GM19397 (cell line): ENCODE measurements around the gene USP20.

Experiments used
- ATAC-seq: cut with Tn5 transposase; IDR thresholded peaks from one replicate; pipeline ENCODE4 v1.9.1; 2021; ENCODE audit warnings: mild to moderate bottlenecking, moderate library complexity; ENCODE audit not compliant: unreplicated experiment

The USP20 gene

DNA sequence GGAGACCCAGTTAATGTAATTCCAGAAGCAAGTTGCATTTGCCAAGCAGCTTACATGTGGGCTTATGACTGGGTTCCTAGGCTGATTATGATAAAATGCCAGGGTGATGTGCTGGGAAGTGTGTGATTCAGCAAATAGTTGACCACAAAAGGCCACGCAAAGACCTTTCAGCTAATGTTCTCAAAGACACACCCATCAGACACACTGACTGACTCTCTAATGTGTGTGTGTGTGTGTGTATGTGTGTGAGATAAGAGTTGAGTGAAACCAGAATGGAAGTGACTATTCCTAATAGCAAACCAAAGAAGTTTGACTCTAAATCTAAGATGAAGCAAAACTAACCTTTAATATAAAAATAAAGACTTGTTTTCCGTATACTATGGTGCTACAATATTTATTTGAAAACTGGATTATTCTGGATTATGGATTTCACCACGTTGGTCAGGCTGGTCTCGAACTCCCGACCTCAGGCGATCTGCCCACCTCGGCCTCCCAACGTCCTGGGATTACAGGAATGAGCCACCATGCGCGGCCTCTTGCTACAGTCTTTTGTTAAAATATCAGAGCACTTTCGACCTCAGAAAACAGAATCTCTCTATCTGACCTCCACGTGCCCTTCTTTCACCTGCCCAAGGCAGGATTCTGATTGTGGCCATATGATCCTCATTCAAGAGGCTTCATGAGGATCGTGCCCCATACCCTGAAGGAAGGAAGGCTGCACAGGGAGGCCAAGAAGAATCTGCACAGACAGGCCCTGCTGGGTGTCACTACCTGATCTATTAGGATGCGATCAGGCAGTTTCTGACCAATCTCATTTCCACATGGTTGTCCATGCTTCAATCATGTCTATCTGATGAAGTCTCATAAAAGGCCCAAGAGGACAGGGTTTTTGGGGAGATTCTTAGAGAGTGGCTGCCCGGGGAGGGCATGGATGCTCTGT is 75.6 kb downstream of the USP20 start:
- ATAC-seq: no peak

DNA sequence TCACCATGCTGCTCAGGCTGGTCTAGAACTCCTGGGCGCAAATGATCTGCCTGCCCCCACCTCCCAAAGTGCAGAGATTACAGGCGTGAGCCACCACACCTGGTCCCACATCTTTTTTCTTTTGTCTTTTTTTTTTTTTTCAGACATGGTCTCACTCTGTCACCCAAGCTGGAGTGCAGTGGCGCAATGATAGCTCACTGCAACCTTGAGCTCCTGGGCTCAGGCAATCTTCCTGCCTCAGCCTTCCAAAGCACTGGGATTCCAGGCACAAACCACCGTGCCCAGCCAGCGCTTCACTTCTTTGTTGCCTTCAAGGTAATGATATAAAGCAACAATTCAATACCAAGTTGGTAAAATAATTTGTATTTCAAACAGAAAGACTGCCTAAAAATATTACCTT is 78.8 kb downstream of the USP20 start:
- ATAC-seq: no peak

DNA sequence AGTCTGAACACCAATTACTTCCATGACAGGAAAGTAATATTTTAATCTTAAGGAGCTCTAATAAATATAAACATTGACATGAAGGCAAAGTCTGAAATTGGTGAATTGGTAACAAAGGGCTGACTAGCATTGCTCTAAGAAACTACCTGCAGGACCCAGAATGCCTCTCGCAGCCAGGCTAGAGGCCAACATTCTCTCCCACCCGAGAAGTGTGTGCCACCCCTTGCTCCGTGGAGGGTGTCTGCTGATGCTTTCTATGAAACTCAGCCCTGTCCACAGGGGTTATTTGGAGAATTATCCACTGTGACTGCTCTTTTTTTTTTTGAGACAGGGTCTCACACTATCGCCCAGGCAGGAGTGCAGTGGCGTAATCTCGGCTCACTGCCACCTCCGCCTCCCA is 81.4 kb downstream of the USP20 start:
- no peak for ATAC-seq

DNA sequence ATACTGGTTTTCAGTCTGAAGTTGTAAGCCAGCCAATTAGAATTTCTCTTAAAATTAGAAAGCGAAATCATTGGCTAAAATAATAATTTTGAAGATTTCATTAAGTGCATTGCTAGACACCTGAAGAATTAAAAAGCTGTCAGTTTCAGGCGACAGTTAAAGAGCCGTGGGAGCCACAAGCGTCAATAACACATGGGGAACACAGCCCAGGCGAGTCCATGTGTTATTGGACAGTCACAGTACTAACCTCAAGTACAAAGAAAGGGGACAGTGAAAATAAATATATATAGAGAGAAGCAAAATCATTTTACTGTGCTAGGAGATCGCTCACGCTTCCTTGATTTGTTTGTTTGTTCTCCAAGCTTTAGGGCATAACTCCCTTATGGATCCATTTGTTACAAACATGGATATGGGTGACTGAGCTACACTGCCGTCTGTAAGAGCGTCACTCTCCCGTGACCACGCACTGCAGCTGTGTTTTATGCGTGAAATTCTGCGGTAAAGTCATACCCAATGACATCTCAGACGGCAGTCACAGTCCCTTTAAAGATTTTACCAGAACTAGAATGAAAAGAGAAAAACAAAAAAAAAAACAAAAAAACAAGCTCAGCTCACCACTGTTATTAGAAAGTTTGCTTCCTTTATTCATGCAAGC is 83.2 kb downstream of the USP20 start:
- ATAC-seq: no peak

- no peak for ATAC-seq
These were observed 84.0 kb downstream of the USP20 start for GRCh38 chr9:129919277-129919676.

DNA sequence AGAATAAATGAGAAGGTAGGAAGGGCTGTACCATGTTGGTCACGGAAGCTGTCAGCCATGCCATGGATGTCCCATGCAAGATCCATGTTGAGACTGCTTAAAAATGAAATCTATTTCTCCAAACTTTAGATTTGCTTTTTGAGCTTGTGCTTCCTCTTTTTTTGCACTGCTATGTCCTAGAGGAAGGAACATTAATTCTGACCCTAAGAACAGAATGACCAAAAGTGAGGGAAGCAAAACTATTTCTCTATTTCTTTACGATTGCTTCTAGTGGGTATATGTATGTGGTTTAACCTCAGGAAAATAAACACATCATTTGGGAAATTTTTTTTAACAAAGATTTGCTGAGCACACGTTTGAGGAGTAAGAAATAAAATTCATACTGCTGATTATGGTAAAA is 84.6 kb downstream of the USP20 start:
- no peak for ATAC-seq

- no peak for ATAC-seq
These were observed 86.6 kb downstream of the USP20 start for GRCh38 chr9:129921905-129922304.

GRCh38 chr9:129923589-129923988 is 88.3 kb downstream of the USP20 start:
- no peak for ATAC-seq

GRCh38 chr9:129929496-129930125 is 94.4 kb downstream of the USP20 start:
- ATAC-seq: no peak

DNA sequence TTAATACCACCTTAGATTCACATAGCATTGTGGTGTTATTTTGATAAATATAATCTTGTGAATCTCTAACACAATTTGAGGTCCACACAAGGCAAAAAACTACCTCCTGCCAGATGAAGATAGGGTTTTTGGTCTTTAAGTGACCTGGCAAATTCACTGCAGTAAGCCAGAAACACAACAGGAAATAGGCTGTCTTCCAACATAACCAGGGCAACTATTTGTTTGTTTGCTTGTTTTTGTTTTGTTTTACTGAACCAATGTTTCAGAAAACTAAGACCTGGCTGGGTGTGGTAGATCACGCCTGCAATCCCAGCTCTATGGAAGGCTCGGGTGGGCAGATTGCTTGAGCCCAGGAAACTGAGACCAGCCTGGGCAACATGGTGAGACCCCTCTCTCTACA is 95.5 kb downstream of the USP20 start:
- no peak for ATAC-seq
